Measurements from ENCODE around the gene PRND.

DNA sequence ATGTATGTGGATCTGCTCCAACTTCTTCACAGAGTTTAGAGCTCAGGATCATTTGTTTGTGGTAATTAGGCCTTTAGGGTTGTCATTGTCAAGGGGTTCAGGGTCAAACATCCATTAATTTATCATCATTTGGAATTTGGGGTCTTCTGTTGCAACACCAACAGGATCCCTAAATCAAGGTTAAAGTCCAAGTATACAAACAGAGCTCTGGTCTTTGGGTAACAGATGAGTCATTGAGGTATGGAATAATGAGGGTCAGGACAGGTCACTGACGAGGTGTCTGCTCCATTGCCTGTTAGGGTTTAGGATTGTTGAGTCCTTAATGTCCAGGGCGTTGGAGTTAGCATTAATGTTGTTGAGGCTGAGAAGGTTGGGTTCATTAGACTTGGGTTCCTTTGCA is 47.6 kb downstream of the PRND start:
- TF ChIP-seq ZFP3 (CRISPR knock-in tag; IDR thresholded peaks at IDR 0.05): no peak
- TF ChIP-seq ZFP30 (CRISPR knock-in tag; IDR thresholded peaks at IDR 0.05): no peak

Measured in SK-N-SH treated with all-trans-retinoic acid at 6 μM for 48 hours (cell line).